Body of pancreas (tissue), 4 donors: ENCODE results near the gene ADAM10.

Experiments used
- CTCF ChIP-seq, 7 experiments: fragments of 450-650 bp in 4 of 7; fragments of 200-600 bp in 3 of 7; sonication (generic) in 3 of 7; IDR thresholded peaks; one replicate each; pipeline ENCODE4 v1.5.1; 2016 to 2019; ENCODE audit warnings: antibody characterized with exemption in 7 of 7
- POLR2A ChIP-seq, 3 donors: fragments of 450-650 bp; IDR thresholded peaks; one replicate each; pipeline ENCODE4 v1.6.1; 2016; ENCODE audit warnings: antibody characterized with exemption in 3 of 3, mild to moderate bottlenecking in 2 of 3

- TF ChIP-seq CTCF (IDR thresholded peaks at IDR 0.05) (no peak), POLR2A (IDR thresholded peaks at IDR 0.05) (no peak)
Measured at GRCh38 chr15:58568157-58568571, 181.3 kb downstream of the ADAM10 start.
